ENCODE data around the gene STPG3.
A peak's percentile ranks its signal among the peaks of the same experiment; 100 is the strongest.

Gene STPG3

DNA sequence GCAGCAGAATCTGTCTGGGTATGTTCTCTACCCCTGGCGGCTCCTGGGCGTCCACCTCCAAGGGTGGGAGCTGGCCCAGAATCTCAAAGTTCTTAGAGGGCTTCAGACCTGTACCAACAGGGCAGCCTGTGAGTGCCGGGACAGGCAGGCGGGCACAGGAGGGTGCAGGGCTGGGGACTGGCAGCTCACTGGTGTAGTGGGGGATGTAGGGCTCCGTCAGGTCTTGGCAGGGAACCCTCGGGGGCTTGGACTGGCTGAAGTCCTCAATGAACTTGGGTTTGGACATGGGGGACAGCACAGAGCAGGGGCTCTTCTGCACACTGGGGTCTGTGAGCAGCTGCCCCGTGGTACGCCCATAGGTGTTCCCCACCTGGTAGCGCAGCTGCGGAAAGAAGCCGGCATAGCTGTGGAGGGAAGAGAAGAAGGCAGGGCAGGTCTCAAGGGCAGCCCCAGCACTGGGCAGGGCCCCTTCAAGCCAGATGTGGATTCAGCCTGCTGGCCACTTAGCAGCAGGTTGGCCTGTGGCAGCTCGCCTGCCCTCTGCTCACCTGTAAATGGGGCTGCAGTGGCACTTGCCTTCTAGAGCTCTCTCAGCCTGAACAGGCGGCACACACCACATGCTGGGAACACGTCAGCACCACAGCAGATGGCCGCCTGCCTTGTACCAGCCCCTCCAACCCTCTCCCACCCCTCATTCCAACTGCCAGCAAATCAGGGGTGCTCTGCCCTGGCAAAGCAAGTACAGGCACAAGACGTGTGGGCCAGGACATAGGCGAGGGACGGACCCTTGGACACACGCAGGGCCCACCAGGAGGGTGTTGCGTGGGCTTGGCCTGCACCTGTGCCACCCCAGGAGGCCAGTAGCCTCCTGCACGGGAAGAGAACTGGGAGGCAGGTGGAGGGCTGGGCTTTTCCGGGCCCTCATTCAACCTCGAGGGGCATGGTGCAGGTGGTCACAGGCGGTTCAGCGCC, 5.3 kb upstream of the STPG3 start:
- DNase-seq (ENCODE audit: low read depth) = no peak

GRCh38 chr9:137247135-137247915, 3.8 kb upstream of the STPG3 start:
- DNase-seq (ENCODE audit: low read depth) = peak; percentile 62

DNA sequence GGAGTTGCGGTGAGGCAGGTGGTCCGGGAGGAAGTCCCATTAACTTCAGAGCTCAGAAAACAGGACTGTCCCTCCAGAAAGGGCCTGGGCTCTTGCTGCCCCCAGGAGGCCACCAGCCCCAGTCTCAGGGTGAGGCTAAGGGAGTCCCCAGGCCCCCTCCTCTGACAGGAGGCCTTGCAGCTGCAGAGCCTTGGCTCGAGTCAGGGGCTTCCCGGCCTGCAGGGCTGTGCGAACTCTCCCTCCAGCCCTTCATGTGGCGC, 3.2 kb upstream of the STPG3 start:
- DNase-seq (ENCODE audit: low read depth) = no peak

GRCh38 chr9:137250329-137251193, 525 bp upstream of the STPG3 start:
- DNase-seq (ENCODE audit: low read depth) = no peak

DNA sequence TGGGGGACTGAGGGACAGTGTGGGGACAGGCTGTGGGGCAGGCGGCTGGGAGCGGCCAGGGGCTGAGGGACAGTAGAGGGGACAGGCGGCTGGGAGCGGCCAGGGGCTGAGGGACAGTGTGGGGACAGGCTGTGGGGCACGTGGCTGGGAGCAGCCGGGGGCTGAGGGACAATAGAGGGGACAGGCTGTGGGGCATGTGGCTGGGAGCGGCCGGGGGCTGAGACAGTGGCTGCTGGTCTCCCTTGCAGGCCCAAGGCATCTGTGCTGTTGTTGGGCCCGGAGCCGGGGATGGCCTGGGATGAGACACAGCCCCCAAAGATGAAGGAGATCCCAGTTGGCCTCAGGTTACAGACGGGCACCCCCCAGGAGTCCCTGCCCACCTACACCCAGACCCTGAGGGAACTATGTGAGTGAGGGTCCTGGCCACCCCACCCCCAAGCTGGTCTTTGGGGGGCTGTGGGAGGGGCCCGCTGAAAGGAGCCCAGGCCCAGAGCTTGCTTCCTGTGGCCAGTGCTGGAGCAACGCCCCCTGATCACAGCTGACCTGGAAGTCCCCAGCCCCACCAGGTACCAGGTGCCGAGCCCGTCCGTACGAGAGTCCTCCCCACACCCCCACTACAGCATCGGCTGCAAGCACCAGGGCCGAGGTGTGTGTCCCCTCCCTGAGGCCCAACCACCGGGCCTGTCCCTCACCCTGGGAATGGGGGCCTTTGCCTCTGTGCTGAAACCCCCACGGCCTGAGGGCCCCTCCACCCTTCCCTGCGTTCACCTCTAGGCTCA, 593 bp downstream of the STPG3 start:
- no peak for DNase-seq (ENCODE audit: low read depth)

DNA sequence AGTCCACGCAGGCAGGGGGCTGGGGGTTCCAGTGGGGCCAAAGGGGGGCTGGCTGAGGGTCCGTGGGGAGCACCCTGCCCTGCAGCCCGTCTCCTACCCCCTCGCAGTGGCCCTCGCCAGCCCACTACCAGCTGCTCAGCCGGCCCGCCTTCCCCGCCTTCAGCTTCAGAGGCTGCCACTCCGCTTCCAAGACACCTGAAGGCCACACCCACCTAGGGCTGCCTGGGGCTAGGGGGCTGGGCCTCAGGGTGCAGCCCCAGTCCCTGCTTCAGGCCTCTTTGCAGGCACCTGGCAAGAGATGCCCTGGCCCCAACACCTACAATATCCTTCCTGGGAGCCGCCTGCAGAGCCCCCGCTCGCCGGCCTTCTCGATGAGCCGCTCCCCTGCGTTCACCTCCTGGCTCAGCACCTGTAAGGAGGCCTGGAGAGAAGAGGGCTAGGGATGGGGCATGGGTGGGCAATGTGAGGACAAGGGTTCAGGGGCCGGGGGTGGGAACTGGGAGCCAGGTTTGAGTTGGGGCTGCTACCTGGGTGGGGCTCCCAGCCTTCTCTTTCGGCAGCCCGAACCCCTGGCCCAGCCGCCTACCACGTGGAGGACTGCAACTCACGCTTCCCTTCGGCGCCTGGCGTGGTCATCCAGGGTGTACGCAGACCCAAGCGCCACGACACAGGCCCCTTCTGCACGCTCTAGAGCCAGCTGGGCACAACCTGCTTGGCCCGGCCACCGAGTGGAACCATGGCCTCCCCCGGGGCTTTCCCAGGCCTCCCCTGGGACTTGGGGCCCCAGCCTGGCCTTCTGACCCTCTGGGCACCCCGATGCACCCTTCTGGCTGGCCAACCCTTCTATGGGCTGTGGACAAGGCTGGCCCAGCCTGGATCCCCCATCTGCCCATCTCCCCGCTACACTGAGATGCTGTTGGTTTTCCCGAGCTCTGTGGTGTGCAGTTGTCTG, 1.7 kb downstream of the STPG3 start:
- DNase-seq (ENCODE audit: low read depth) = no peak

- DNase-seq (ENCODE audit: low read depth) = peak; percentile 28
These were observed 2.9 kb downstream of the STPG3 start for GRCh38 chr9:137253717-137254623.

DNA sequence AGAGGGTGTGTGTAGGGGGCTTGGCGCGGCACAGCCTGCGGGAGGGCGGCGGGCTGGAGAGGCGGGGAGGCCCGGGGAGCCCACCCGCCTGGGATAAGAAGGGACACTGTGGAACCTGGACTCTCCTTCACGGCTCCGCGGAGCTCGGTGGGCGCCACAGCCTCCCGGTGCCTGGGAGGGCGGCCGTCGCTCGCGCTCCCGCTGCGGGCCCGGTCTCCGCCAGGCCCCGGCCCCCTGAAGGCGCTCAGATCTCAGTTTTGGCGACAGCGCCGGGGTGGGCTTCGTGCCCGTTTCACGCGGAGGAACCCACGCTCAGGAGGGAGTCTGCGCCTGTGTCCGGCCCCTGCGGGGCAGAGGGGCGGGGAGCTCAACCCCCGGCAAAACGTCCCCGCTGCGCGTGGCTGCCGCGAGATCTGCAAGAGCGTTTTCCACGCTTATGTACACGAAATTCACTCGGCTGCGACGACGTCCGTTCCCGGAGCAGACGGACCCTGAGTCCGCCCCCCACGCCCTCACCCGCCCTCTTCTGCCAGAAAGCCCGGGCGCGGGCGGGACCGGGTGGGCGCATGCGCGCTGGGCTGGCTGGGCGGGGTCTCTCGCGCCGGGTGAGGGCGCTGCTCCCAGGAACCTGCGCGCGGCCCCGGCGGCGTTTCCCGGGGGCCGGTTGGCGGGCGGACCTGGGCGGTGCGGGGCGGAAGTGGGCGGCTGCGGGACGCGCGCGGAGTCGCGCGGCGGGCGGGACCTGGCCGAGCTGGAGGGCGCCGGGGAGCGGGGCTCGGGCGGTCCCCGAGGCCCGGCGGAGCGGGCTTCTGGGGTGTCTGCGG, 3.8 kb downstream of the STPG3 start, which contains the start of gene NELFB:
Gene NELFB (plus strand): TSS at position 704 of the 824 bp plus-strand sequence.
- peak; percentile 76 for DNase-seq (ENCODE audit: low read depth)

GRCh38 chr9:137255448-137256114, 4.5 kb downstream of the STPG3 start:
- no peak for DNase-seq (ENCODE audit: low read depth)

DNA sequence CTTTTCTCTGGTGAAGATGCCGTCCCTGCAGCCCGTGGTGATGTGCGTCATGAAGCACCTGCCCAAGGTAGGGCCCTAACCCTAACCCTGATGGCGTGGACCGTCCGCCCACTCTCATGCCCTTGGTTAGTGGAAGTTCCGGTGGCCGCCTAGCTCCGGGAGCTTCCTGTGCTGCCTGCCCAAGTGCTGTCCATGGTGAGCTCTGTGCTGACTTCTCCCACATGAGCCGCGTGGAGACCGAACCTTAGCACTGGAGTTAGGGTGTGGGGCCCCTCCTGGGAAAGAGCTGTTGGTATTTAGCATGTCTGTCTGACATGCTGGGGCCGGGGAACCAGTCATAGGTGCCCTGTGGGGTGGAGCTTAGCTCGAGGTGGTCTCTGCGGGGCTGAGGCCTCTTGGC, 5.3 kb downstream of the STPG3 start:
- DNase-seq (ENCODE audit: low read depth) = no peak

DNA sequence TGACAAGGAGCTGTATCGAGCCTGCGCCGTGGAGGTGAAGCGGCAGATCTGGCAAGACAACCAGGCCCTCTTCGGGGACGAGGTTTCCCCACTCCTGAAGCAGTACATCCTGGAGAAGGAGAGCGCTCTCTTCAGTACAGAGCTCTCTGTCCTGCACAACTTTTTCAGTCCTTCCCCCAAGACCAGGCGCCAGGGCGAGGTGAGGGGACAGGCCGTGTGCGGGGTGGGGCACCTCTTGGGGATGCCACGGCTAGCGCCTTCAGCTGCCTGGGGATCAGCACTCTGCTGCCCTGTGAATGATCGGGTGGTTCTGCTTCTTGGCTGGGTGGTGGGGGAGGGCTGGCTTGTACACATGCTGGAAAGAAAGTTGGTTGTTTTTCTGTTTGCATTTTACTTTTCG, 5.8 kb downstream of the STPG3 start:
- DNase-seq (ENCODE audit: low read depth) = no peak

- DNase-seq (ENCODE audit: low read depth) = peak; percentile 41
These were observed 11.3 kb downstream of the STPG3 start for GRCh38 chr9:137262173-137262908.

GRCh38 chr9:137262909-137263285, 11.8 kb downstream of the STPG3 start:
- DNase-seq (ENCODE audit: low read depth) = no peak

GRCh38 chr9:137263506-137263905, 12.4 kb downstream of the STPG3 start:
- DNase-seq (ENCODE audit: low read depth) = no peak

DNA sequence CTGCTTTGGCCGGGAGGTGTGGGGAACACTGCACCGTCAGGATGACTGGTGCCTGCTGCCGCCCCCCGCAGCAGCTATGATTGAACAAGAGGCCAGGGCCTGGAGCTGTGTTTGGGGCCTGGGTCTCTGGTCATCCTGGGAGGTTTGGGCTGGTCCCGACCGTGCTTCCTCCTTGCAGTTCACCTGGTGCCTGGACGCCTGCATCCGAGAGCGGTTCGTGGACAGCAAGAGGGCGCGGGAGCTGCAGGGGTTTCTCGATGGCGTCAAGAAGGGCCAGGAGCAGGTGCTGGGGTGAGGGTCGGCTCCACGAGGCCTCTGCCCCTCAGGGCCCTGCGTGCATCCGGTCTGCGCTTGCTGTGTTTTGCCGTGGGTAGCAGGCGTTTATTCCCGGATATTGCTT, 13.0 kb downstream of the STPG3 start:
- DNase-seq (ENCODE audit: low read depth) = no peak

GRCh38 chr9:137265496-137266161, 14.5 kb downstream of the STPG3 start:
- DNase-seq (ENCODE audit: low read depth) = no peak

GRCh38 chr9:137266162-137266527, 15.1 kb downstream of the STPG3 start:
- DNase-seq (ENCODE audit: low read depth) = no peak
